IMR-90 (cell line): Measurements from ENCODE around the gene KPNA3. TPM values are rescaled to one million over a fixed set of nuclear protein-coding genes. Genes with fewer than 3 reads are reported as not detected.

Experiments
- ATAC-seq: fragments of 200-7000 bp; cut with Tn5 transposase; 2 replicates; pipeline ENCODE4 v1.9.1; 2020; ENCODE audit warnings: low read depth, mild to moderate bottlenecking, moderate library complexity
- BruUV-seq: library from RNA; stranded (reverse); fragments of 400-500 nt; replicated peaks from 2 replicates; lab custom pipeline; 2021; lab: Mats Ljungman, UMichigan
- CTCF ChIA-PET: fragments of 300-600 bp; formaldehyde crosslinking; extraction: SDS; loops from one replicate; lab custom pipeline; 2021; ENCODE audit warnings: antibody characterized with exemption; lab: Yijun Ruan, JAX
- POLR2A ChIA-PET: fragments of 300-600 bp; sonication (Branson Sonifier 250); formaldehyde crosslinking; loops from one replicate; lab custom pipeline; 2022; ENCODE audit warnings: antibody characterized with exemption; ENCODE audit not compliant: unreplicated experiment; lab: Charles Lee
- DNase-seq: peaks from one replicate; pipeline ENCODE4 v3.0.0; 2013
- H2AFZ ChIP-seq: replicated peaks from 2 replicates; pipeline ENCODE3; 2013; ENCODE audit warnings: low read length, mild to moderate bottlenecking; ENCODE audit not compliant: poor library complexity
- H2AK5ac ChIP-seq: 2 replicates; pipeline ENCODE4 v1.6.1; 2013; ENCODE audit warnings: low read depth, low read length, inconsistent platforms
- H2AK9ac ChIP-seq: replicated peaks from 2 replicates; pipeline ENCODE3; 2013; ENCODE audit warnings: mild to moderate bottlenecking, low read depth, low read length, moderate library complexity; ENCODE audit not compliant: poor library complexity
- H2BK120ac ChIP-seq: 2 replicates; pipeline ENCODE4 v1.6.1; 2013; ENCODE audit warnings: low read depth, low read length, inconsistent platforms
- H2BK15ac ChIP-seq: 3 replicates; pipeline ENCODE4 v1.6.1; 2013; ENCODE audit warnings: low read depth, low read length, inconsistent platforms
- H2BK20ac ChIP-seq: 2 replicates; pipeline ENCODE4 v1.6.1; 2013; ENCODE audit warnings: low read depth, mild to moderate bottlenecking, inconsistent platforms, low read length, moderate library complexity
- H2BK5ac ChIP-seq: 2 replicates; pipeline ENCODE4 v1.6.1; 2013; ENCODE audit warnings: mild to moderate bottlenecking, low read depth, low read length, inconsistent platforms; ENCODE audit not compliant: poor library complexity, severe bottlenecking
- H3K14ac ChIP-seq: replicated peaks from 2 replicates; pipeline ENCODE4 v1.6.1; 2013; ENCODE audit warnings: low read depth, low read length, inconsistent platforms
- H3K18ac ChIP-seq: 2 replicates; pipeline ENCODE4 v1.6.1; 2013; ENCODE audit warnings: low read depth, low read length, control low read depth
- H3K23ac ChIP-seq: 2 replicates; pipeline ENCODE4 v1.6.1; 2013; ENCODE audit warnings: low read depth, low read length, inconsistent platforms
- H3K27ac ChIP-seq: 2 replicates; pipeline ENCODE4 v1.5.1; 2013; ENCODE audit warnings: mild to moderate bottlenecking, control low read depth, low read length; ENCODE audit not compliant: insufficient read depth
- H3K27me3 ChIP-seq: 2 replicates; pipeline ENCODE4 v1.6.1; 2013; ENCODE audit warnings: low read length; ENCODE audit not compliant: control insufficient read depth, insufficient read depth
- H3K36me3 ChIP-seq: 2 replicates; pipeline ENCODE4 v1.6.1; 2013; ENCODE audit warnings: low read length, mixed read lengths; ENCODE audit not compliant: control insufficient read depth, insufficient read depth
- H3K4ac ChIP-seq: 2 replicates; pipeline ENCODE4 v1.6.1; 2013; ENCODE audit warnings: low read depth, low read length, inconsistent platforms
- H3K4me1 ChIP-seq: 2 replicates; pipeline ENCODE4 v1.6.1; 2013; ENCODE audit warnings: low read length, mixed read lengths; ENCODE audit not compliant: control insufficient read depth, insufficient read depth
- H3K4me2 ChIP-seq: 2 replicates; pipeline ENCODE4 v1.6.1; 2013; ENCODE audit warnings: low read depth, mild to moderate bottlenecking, control low read depth, low read length, moderate library complexity
- H3K4me3 ChIP-seq: 2 replicates; pipeline ENCODE4 v1.5.1; 2013; ENCODE audit warnings: low read depth, mild to moderate bottlenecking, control low read depth, low read length, moderate library complexity; ENCODE audit not compliant: insufficient read depth
- H3K56ac ChIP-seq: 2 replicates; pipeline ENCODE4 v1.6.1; 2013; ENCODE audit warnings: low read length, inconsistent platforms; ENCODE audit not compliant: insufficient read depth; ENCODE audit errors: extremely low read depth
- H3K79me1 ChIP-seq, 2 experiments: 2 replicates each; pipeline ENCODE4 v1.6.1; 2013; ENCODE audit warnings: low read length in 2 of 2, inconsistent platforms in 1 of 2, low read depth in 1 of 2
- H3K9ac ChIP-seq: 2 replicates; pipeline ENCODE4 v1.6.1; 2013; ENCODE audit warnings: low read depth, low read length, control low read depth
- H3K9me1 ChIP-seq: 2 replicates; pipeline ENCODE4 v1.6.1; 2013; ENCODE audit warnings: low read length, inconsistent platforms; ENCODE audit not compliant: insufficient read depth
- H3K9me3 ChIP-seq: 2 replicates; pipeline ENCODE4 v1.6.1; 2013; ENCODE audit warnings: low read length; ENCODE audit not compliant: control insufficient read depth, insufficient read depth
- H4K20me1 ChIP-seq: 2 replicates; pipeline ENCODE4 v1.6.1; 2013; ENCODE audit warnings: low read length, inconsistent platforms; ENCODE audit not compliant: insufficient read depth
- H4K5ac ChIP-seq: 2 replicates; pipeline ENCODE4 v1.6.1; 2013; ENCODE audit warnings: mild to moderate bottlenecking, low read depth, low read length, control low read depth
- H4K8ac ChIP-seq, 2 experiments: 2 replicates each; pipeline ENCODE4 v1.6.1; 2013; ENCODE audit warnings: low read depth in 2 of 2, low read length in 2 of 2, control low read depth in 1 of 2, inconsistent platforms in 1 of 2
- H4K91ac ChIP-seq: 2 replicates; pipeline ENCODE4 v1.6.1; 2013; ENCODE audit warnings: low read depth, low read length, inconsistent platforms; ENCODE audit not compliant: insufficient read depth
- BHLHE40 ChIP-seq: fragments of 150-350 bp; IDR thresholded peaks from 2 replicates; pipeline ENCODE4 v1.6.1; 2016; ENCODE audit warnings: mild to moderate bottlenecking, low read depth, low read length
- CEBPB ChIP-seq: IDR thresholded peaks from 2 replicates; pipeline ENCODE4 v1.6.1; 2012; ENCODE audit warnings: low read depth, low read length, improper control_type of control experiment
- CHD1 ChIP-seq: IDR thresholded peaks from 2 replicates; pipeline ENCODE4 v1.6.1; 2012; ENCODE audit warnings: low read depth, low read length, improper control_type of control experiment
- MAFK ChIP-seq: IDR thresholded peaks from 2 replicates; pipeline ENCODE4 v1.6.1; 2012; ENCODE audit warnings: low read depth, low read length, improper control_type of control experiment
- MAZ ChIP-seq: IDR thresholded peaks from 2 replicates; pipeline ENCODE4 v1.6.1; 2012; ENCODE audit warnings: low read depth, mild to moderate bottlenecking, low read length, improper control_type of control experiment, moderate library complexity, borderline replicate concordance
- MXI1 ChIP-seq: IDR thresholded peaks from 2 replicates; pipeline ENCODE4 v1.6.1; 2012; ENCODE audit warnings: low read depth, mild to moderate bottlenecking, low read length, moderate library complexity, borderline replicate concordance
- NFE2L2 ChIP-seq: fragments of 150-350 bp; IDR thresholded peaks from 2 replicates; pipeline ENCODE4 v1.6.1; 2016; ENCODE audit warnings: low read depth, mild to moderate bottlenecking, low read length
- POLR2A ChIP-seq: IDR thresholded peaks from 2 replicates; pipeline ENCODE4 v1.6.1; 2012; ENCODE audit warnings: mild to moderate bottlenecking, low read depth, low read length
- RCOR1 ChIP-seq: IDR thresholded peaks from 2 replicates; pipeline ENCODE4 v1.6.1; 2012; ENCODE audit warnings: mild to moderate bottlenecking, low read length, improper control_type of control experiment; ENCODE audit not compliant: insufficient replicate concordance
- WGBS, 2 experiments: methylation state at CpG; one replicate each; pipeline versions ENCODE4 v1.1.5 to v1.1.7; 2013; ENCODE audit warnings: missing lambda C conversion rate in 2 of 2; ENCODE audit not compliant: insufficient read length in 1 of 2; ENCODE audit errors: extremely low coverage in 2 of 2; 5-methylcytosine and 5-hydroxymethylcytosine counted together
- dilution Hi-C: fragments of 300-500 bp; cut with HindIII; formaldehyde crosslinking; loops from one replicate; pipeline ENCODE4 v1.14.3; 2018; ENCODE audit warnings: low sequenced_read_pairs; ENCODE audit not compliant: unreplicated experiment
- in situ Hi-C: fragments of 300-500 bp; cut with MboI; formaldehyde crosslinking; loops from 3 replicates; pipeline ENCODE4 v1.14.3; 2019; ENCODE audit warnings: low sequenced_read_pairs, inconsistent platforms, mixed read lengths
- intact Hi-C: fragments of 100-400 bp; cut with micrococcal nuclease; formaldehyde crosslinking; loops from 2 replicates; pipeline ENCODE4 v1.10.0; 2022
- polyA plus RNA-seq, 3 experiments: library from polyadenylated mRNA; depleted of rRNA; stranded (reverse); fragments of >200 nt; gene quantifications; 2 replicates each; pipeline ENCODE4 v1.2.3, GENCODE V29; 2012; ENCODE audit warnings: low replicate concordance in 1 of 3
- total RNA-seq: library from RNA; depleted of rRNA; stranded (reverse); fragments of >200 nt; gene quantifications from 2 replicates; pipeline ENCODE4 v1.2.3, GENCODE V29; 2012
- TF ChIP-seq, protein P1 (sequence below): fragments of 150-350 bp; IDR thresholded peaks from 2 replicates; pipeline ENCODE4 v1.6.1; 2016; ENCODE audit warnings: low read depth, mild to moderate bottlenecking, low read length, moderate library complexity, borderline replicate concordance

Gene KPNA3
- total and polyA plus RNA-seq, 2 of the 4 experiments (the other 2 are of a cell fraction), result 25.3 to 48.6 TPM

DNA sequence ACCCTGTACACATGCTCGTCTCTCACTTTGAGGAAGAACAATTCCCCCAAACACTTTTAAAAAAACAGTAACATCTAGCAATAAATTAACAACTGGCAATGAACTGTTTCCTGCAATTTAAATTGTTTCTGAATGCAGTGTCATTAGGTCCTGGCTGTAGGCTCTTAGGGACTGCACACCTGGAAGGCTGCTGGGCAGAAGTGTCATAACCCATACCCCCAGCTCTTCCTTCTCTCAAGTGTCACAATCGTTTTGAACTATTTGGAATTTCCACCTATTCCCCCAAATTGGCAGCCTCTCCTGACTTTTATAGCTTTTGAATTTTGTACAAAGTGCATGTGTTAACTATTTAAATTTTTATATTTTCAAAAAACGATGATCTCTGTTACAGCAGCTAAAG lies 38.2 kb upstream of the KPNA3 start:
- no peak overlapping the region for H2BK5ac ChIP-seq
- no peak overlapping the region for H2AFZ ChIP-seq
- intact Hi-C loops (no loop called here), in situ Hi-C loops (no loop called here), dilution Hi-C loops (no loop called here)
- no peak overlapping the region for H3K4me2 ChIP-seq
- no peak overlapping the region for H2BK15ac ChIP-seq
- no peak overlapping the region for H3K56ac ChIP-seq
- no peak overlapping the region for H4K5ac ChIP-seq
- no peaks in the 10 kb centered on the region for H4K20me1 ChIP-seq
- H3K27me3 ChIP-seq, result peaks cover 1% of the 10 kb centered on the region
- no peak overlapping the region for H3K9ac ChIP-seq
- WGBS, 2 experiments, result no CpG with 5 or more reads among the region's 3 CpGs
- H3K9me1 ChIP-seq, result no peaks in the 10 kb centered on the region; the same call in 1 of the 2 replicates
- no peak overlapping the region for H3K14ac ChIP-seq
- H2AK5ac ChIP-seq, result no peak overlapping the region
- H3K18ac ChIP-seq, result no peak overlapping the region
- no peak overlapping the region for H3K23ac ChIP-seq
- H3K9me3 ChIP-seq, result no peaks in the 10 kb centered on the region; the same call in 1 of the 2 replicates
- no peak for ATAC-seq
- no peak for DNase-seq
- CTCF ChIA-PET, result no interaction called here
- POLR2A ChIA-PET, result no interaction called here
- no peaks in the 10 kb centered on the region for H3K79me1 ChIP-seq
- no peak overlapping the region for H2BK120ac ChIP-seq
- H4K91ac ChIP-seq, result no peak overlapping the region
- no peak overlapping the region for H4K8ac ChIP-seq
- no peak for TF ChIP-seq NFE2L2
- TF ChIP-seq, protein P1, sequence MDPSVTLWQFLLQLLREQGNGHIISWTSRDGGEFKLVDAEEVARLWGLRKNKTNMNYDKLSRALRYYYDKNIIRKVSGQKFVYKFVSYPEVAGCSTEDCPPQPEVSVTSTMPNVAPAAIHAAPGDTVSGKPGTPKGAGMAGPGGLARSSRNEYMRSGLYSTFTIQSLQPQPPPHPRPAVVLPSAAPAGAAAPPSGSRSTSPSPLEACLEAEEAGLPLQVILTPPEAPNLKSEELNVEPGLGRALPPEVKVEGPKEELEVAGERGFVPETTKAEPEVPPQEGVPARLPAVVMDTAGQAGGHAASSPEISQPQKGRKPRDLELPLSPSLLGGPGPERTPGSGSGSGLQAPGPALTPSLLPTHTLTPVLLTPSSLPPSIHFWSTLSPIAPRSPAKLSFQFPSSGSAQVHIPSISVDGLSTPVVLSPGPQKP, result no peak
- no peak for TF ChIP-seq POLR2A
- no peak for TF ChIP-seq RCOR1
- TF ChIP-seq MAFK, result no peak
- TF ChIP-seq CEBPB, result no peak
- TF ChIP-seq MAZ, result no peak
- TF ChIP-seq BHLHE40, result no peak
- no peak for TF ChIP-seq MXI1
- no peak for TF ChIP-seq CHD1
- no peak overlapping the region for H2BK20ac ChIP-seq
- H3K27ac ChIP-seq, result no peak overlapping the region
- H3K4me3 ChIP-seq, result no peak overlapping the region
- H3K36me3 ChIP-seq, result no peaks in the 10 kb centered on the region
- BruUV-seq, result no TSS peak
- no peaks in the 10 kb centered on the region for H3K4me1 ChIP-seq
- no peak overlapping the region for H2AK9ac ChIP-seq
- no peak overlapping the region for H3K4ac ChIP-seq
